ENCODE results near the gene USP17L28. TPM values are rescaled to one million over a fixed set of nuclear protein-coding genes. Genes with fewer than 3 reads are reported as not detected.
"Not testable (repeated sequence)": the region's sequence is repeated elsewhere in the genome, so short reads cannot be mapped to it uniquely, and the experiment has no call there.

USP17L28 gene
- total RNA-seq, 1 experiment from 2014 or later: not detected

DNA sequence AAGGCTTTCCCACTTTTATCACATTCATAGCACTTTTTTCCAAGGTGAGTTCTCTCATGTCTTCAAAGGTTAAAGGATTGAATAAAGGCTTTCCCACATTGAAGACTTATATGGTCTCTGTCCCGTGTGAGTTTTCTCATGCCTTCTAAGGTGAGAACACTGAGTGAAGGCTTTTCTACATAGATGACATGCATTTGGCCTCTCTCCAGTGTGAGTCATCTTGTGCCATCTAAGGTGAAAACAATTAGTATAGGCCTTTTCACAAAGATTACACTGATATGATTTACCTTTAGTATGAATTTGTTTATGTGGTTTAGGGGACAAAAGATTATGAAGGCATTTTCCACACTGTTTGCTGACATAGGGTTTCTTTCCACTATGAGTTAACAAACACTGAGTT is 35.4 kb downstream of the USP17L28 start:
- ChIA-PET CTCF (no interaction called here), POLR2A (ENCODE audit: unreplicated experiment) (no interaction called here)
- ATAC-seq: no peak
- Histone ChIP-seq H3K36me3 (ENCODE audit: low read depth, low read length) (no peaks in the 10 kb centered on the region), H3K27me3 (ENCODE audit: low read length) (no peaks in the 10 kb centered on the region), H4K20me1 (ENCODE audit: low read length) (no peaks in the 10 kb centered on the region), H2AFZ (ENCODE audit: low read length) (no peak overlapping the region), H3K9ac (ENCODE audit: low read length) (no peak overlapping the region), H3K4me3 (ENCODE audit: low read length) (no peak overlapping the region), H3K79me2 (ENCODE audit: low read length) (no peaks in the 10 kb centered on the region), H3K9me3 (ENCODE audit: low read length) (no peaks in the 10 kb centered on the region), H3F3A (ENCODE audit: low read length, unreplicated experiment) (no peaks in the 10 kb centered on the region), H3K4me2 (ENCODE audit: low read length) (no peak overlapping the region), H3K9me2 (replicated peaks; ENCODE audit: low read length) (no peaks in the 10 kb centered on the region), H3K27ac (ENCODE audit: low read length) (no peak overlapping the region), H3K4me1 (ENCODE audit: insufficient read depth, low read length) (no peaks in the 10 kb centered on the region)
- no TSS peak for BruUV-seq (replicated peaks)
- TF ChIP-seq EZH2phosphoT487 (IDR thresholded peaks at IDR 0.05; ENCODE audit: borderline replicate concordance, low read length) (no peak), CTCF (conservative IDR thresholded peaks at IDR 0.05; ENCODE audit: low read depth, low read length) (no peak), EZH2 (IDR thresholded peaks at IDR 0.05; ENCODE audit: low read length, unreplicated experiment) (no peak)
- no peak for DNase-seq
- intact Hi-C loops (cut with micrococcal nuclease): no loop called here

DNA sequence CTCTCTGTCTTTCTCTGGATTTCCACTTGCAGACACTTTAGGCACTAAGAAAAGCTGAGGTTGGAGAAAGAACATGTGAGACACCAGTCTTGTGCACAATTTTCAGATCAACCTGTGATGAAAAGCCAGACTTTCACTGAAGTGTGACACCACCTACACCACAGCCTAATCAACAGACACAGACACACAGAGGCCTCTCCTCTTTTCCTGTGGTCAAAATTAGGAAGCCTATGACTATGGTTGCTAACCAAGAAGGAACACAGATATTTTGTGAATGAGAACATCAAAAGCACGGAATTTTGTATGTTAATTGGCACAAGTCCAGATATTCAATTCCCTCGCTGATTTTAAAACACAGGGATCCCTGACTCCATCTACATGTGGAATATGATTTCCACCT is 40.3 kb downstream of the USP17L28 start:
- H4K20me1 ChIP-seq (ENCODE audit: low read length); H3K27me3 ChIP-seq (ENCODE audit: low read length); H3K4me2 ChIP-seq (ENCODE audit: low read length); CTCF ChIA-PET; ATAC-seq; POLR2A ChIA-PET (ENCODE audit: unreplicated experiment); BruUV-seq (replicated peaks); H3K36me3 ChIP-seq (ENCODE audit: low read depth, low read length); H3K9me3 ChIP-seq (ENCODE audit: low read length); H3K9me2 ChIP-seq (replicated peaks; ENCODE audit: low read length); H3K79me2 ChIP-seq (ENCODE audit: low read length); H3K9ac ChIP-seq (ENCODE audit: low read length); H3K4me1 ChIP-seq (ENCODE audit: insufficient read depth, low read length); H2AFZ ChIP-seq (ENCODE audit: low read length); H3K4me3 ChIP-seq (ENCODE audit: low read length); H3F3A ChIP-seq (ENCODE audit: low read length, unreplicated experiment); DNase-seq; intact Hi-C loops (cut with micrococcal nuclease); H3K27ac ChIP-seq (ENCODE audit: low read length): not testable (repeated sequence)

Other genes with a start within 250 kb of the USP17L28 start
- gene FAM90A26, start 178.5 kb upstream of the USP17L28 start, total RNA-seq (2014; rRNA removed): not detected in 2 replicates
- gene USP17L10, start 138.2 kb upstream of the USP17L28 start, total RNA-seq (2014; rRNA removed): not detected in 2 replicates
- gene USP17L11, start 133.5 kb upstream of the USP17L28 start, total RNA-seq (2014; rRNA removed): not detected in 2 replicates
- gene USP17L12, start 128.7 kb upstream of the USP17L28 start, total RNA-seq (2014; rRNA removed): not detected in 2 replicates
- not detected in 2 replicates for gene USP17L13, start 124.0 kb upstream of the USP17L28 start, total RNA-seq (2014; rRNA removed)
- gene USP17L15, start 114.5 kb upstream of the USP17L28 start, total RNA-seq (2014; rRNA removed): not detected in 2 replicates
- gene USP17L17, start 105.0 kb upstream of the USP17L28 start, total RNA-seq (2014; rRNA removed): not detected in 2 replicates
- gene USP17L18, start 100.3 kb upstream of the USP17L28 start, total RNA-seq (2014; rRNA removed): not detected in 2 replicates
- gene USP17L19, start 95.5 kb upstream of the USP17L28 start, total RNA-seq (2014; rRNA removed): not detected in 2 replicates
- not detected in 2 replicates for gene USP17L20, start 90.8 kb upstream of the USP17L28 start, total RNA-seq (2014; rRNA removed)
- gene USP17L21, start 86.0 kb upstream of the USP17L28 start, total RNA-seq (2014; rRNA removed): not detected in 2 replicates
- gene USP17L22, start 81.3 kb upstream of the USP17L28 start, total RNA-seq (2014; rRNA removed): not detected in 2 replicates
- not detected in 2 replicates for gene USP17L24, start 23.7 kb upstream of the USP17L28 start, total RNA-seq (2014; rRNA removed)
- not detected in 2 replicates for gene USP17L25, start 19.0 kb upstream of the USP17L28 start, total RNA-seq (2014; rRNA removed)
- not detected in 2 replicates for gene USP17L26, start 14.2 kb upstream of the USP17L28 start, total RNA-seq (2014; rRNA removed)
- not detected in 2 replicates for gene USP17L5, start 9.5 kb upstream of the USP17L28 start, total RNA-seq (2014; rRNA removed)
- gene USP17L27, start 4.7 kb upstream of the USP17L28 start, total RNA-seq (2014; rRNA removed): not detected in 2 replicates
- not detected in 2 replicates for gene USP17L29, start 4.7 kb downstream of the USP17L28 start, total RNA-seq (2014; rRNA removed)
- gene USP17L30, start 14.2 kb downstream of the USP17L28 start, total RNA-seq (2014; rRNA removed): not detected in 2 replicates
- not detected in 2 replicates for gene DEFB131A, start 95.5 kb downstream of the USP17L28 start, total RNA-seq (2014; rRNA removed)

Data from PC-3 (cell line).